ENCODE data around the gene MYLK.

MYLK gene

GRCh38 chr3:123795471-123796251 lies 88.5 kb downstream of the MYLK start:
- no peak for DNase-seq (ENCODE audit: low read depth, low spot score)
- ChIA-PET CTCF (interaction anchor here (1.0 to 1.4 kb wide), 3 partner anchors 23 to 143 kb away, joined by 3 to 4 read pairs (median 3); no protein-coding TSS in a partner anchor), POLR2A (no interaction called here)
- no peak overlapping the region for H3K4me3 ChIP-seq (ENCODE audit: low read depth, low read length)
- no peak for TF ChIP-seq CTCF (IDR thresholded peaks at IDR 0.05; ENCODE audit: insufficient read depth, low read length, missing control alignments)

GRCh38 chr3:123793425-123793824 lies 90.7 kb downstream of the MYLK start:
- CTCF ChIA-PET = no interaction called here
- no peak overlapping the region for H3K4me3 ChIP-seq (ENCODE audit: low read depth, low read length)
- DNase-seq (ENCODE audit: low read depth, low spot score) = no peak
- POLR2A ChIA-PET = no interaction called here
- TF ChIP-seq CTCF (IDR thresholded peaks at IDR 0.05; ENCODE audit: insufficient read depth, low read length, missing control alignments) = no peak

GRCh38 chr3:123792473-123793201 lies 91.5 kb downstream of the MYLK start:
- ChIA-PET CTCF (no interaction called here), POLR2A (no interaction called here)
- DNase-seq (ENCODE audit: low read depth, low spot score) = no peak
- no peak overlapping the region for H3K4me3 ChIP-seq (ENCODE audit: low read depth, low read length)
- TF ChIP-seq CTCF (IDR thresholded peaks at IDR 0.05; ENCODE audit: insufficient read depth, low read length, missing control alignments) = no peak

- POLR2A ChIA-PET = interaction anchor here (0.8 kb wide), 1 partner anchor 34 kb away, joined by 3 read pairs; no protein-coding TSS in a partner anchor
These were observed 92.2 kb downstream of the MYLK start for GRCh38 chr3:123791898-123792297.

GRCh38 chr3:123791417-123791816 lies 92.7 kb downstream of the MYLK start:
- H3K4me3 ChIP-seq (ENCODE audit: low read depth, low read length) = no peak overlapping the region
- ChIA-PET POLR2A (interaction anchor here (0.7 to 0.9 kb wide), 3 partner anchors 12 to 42 kb away, joined by 3 read pairs; no protein-coding TSS in a partner anchor), CTCF (interaction anchor here (0.9 to 2.5 kb wide), 5 partner anchors 9 to 139 kb away, joined by 3 to 8 read pairs (median 7); no protein-coding TSS in a partner anchor)
- TF ChIP-seq CTCF (IDR thresholded peaks at IDR 0.05; ENCODE audit: insufficient read depth, low read length, missing control alignments) = no peak
- DNase-seq (ENCODE audit: low read depth, low spot score) = no peak

More at GRCh38 chr3:123791898-123792297, 92.2 kb downstream of the MYLK start:
- TF ChIP-seq CTCF (IDR thresholded peaks at IDR 0.05; ENCODE audit: insufficient read depth, low read length, missing control alignments) = no peak
- DNase-seq (ENCODE audit: low read depth, low spot score) = no peak
- CTCF ChIA-PET = interaction anchor here (0.9 to 2.5 kb wide), 4 partner anchors 8 to 140 kb away, joined by 3 to 8 read pairs (median 6); no protein-coding TSS in a partner anchor
- no peak overlapping the region for H3K4me3 ChIP-seq (ENCODE audit: low read depth, low read length)

- no peak for TF ChIP-seq CTCF (IDR thresholded peaks at IDR 0.05; ENCODE audit: insufficient read depth, low read length, missing control alignments)
- no peak overlapping the region for H3K4me3 ChIP-seq (ENCODE audit: low read depth, low read length)
- ChIA-PET CTCF (interaction anchor here (0.9 to 2.5 kb wide), 9 partner anchors 8 to 150 kb away, joined by 3 to 8 read pairs (median 4); no protein-coding TSS in a partner anchor), POLR2A (interaction anchor here (0.7 to 0.9 kb wide), 2 partner anchors 12 to 41 kb away, joined by 3 read pairs; no protein-coding TSS in a partner anchor)
- DNase-seq (ENCODE audit: low read depth, low spot score) = no peak
These were observed 93.1 kb downstream of the MYLK start for GRCh38 chr3:123791073-123791370.

Measured in AG04449 (cell line).